HG03139 (cell line): ENCODE data around the gene SDK1.

Experiments
- ATAC-seq: cut with Tn5 transposase; IDR thresholded peaks from one replicate; pipeline ENCODE4 v1.9.1; 2021; ENCODE audit not compliant: unreplicated experiment

SDK1 gene

GRCh38 chr7:4139656-4140625 is 838.9 kb downstream of the SDK1 start:
- ATAC-seq: no peak

DNA sequence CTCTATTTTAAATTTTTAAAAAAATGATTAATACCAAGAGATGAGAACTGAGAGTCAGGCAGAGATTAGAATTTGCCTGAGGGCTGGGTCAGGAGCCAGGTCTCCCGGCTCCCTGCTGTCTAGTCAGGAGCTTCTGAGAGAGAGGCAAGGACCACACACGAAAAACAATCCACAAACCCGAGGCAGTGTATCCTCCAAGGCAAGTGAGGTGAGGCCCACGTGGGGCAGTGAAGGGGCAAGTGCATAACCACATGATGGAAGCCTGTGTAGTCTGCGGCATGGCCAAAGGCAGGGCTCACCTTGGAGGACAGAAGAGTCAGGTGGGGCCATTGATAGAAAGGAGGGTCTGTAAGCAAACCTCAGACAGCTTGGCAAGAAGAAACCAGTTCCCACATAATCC is 839.9 kb downstream of the SDK1 start:
- ATAC-seq: no peak

DNA sequence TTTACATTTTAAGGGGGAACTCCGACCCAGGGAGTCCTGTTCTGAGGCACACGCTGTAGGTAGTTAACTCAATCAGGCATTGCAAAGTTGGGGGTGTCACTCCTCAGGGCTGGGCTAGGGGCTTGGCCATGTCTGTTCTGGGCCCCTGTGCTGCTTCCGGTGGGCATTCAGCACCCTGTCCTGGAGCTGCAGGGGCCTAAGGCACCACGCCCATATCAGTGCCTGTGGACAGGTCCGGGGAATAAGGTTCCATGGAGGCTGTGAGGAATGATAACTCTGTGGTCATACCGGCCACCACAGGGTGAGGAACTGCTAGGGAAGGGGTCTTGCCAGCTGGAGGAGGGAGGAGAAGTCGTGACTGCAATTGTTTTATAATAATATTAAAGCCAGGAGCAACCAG is 842.0 kb downstream of the SDK1 start:
- ATAC-seq: no peak

- no peak for ATAC-seq
These were observed 842.6 kb downstream of the SDK1 start for GRCh38 chr7:4143511-4144171.

- ATAC-seq: no peak
These were observed 843.2 kb downstream of the SDK1 start for GRCh38 chr7:4144172-4144701.

DNA sequence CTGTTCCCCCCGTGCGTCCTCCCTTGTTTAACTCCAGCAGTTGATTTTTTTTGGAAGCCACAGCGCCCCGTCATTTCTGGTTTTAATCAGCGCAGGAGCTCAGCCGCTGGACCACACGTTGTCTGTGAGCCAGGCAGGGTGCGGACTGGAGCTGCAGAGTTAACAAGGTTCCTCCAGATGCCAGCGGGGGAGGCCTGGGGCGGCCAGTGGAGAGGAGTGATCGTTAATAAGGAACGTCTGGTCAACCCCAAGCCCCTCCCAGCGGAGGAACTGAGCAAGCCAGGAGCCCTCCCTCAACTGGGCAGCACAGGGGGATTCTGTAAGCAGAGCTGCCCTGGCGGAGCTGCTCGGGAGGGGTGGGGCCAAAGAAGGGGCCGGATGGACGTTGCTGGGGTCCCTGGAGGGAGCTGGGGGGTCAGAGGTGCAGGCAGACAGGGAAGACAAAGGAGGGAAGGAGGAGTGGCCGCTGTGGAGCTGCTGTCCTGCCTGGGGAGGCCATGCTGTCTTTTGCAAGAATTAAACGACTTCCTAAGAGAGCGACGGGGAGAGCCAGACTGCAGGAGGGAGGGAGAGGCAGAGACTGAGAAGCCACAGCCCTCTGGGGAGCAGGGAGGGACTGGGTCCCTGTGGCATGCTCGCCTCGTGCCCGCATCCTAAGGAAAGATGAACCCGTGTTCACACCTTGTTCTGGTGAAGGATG is 843.9 kb downstream of the SDK1 start:
- no peak for ATAC-seq

DNA sequence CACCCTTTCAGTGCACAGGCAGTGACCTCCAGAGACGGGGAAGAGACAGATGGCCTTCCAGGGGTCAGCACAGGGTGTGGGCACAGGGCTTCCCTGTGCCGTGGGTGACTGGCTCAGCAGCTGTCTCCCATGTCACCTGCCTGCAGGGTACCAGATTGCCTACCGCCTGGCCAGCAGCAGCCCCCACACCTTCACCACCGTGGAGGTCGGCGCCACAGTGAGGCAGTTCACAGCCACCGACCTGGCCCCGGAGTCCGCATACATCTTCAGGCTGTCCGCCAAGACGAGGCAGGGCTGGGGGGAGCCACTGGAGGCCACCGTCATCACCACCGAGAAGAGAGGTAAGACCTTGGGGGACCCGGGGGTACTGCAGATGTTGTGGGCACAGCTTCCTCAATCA is 844.5 kb downstream of the SDK1 start:
- no peak for ATAC-seq

DNA sequence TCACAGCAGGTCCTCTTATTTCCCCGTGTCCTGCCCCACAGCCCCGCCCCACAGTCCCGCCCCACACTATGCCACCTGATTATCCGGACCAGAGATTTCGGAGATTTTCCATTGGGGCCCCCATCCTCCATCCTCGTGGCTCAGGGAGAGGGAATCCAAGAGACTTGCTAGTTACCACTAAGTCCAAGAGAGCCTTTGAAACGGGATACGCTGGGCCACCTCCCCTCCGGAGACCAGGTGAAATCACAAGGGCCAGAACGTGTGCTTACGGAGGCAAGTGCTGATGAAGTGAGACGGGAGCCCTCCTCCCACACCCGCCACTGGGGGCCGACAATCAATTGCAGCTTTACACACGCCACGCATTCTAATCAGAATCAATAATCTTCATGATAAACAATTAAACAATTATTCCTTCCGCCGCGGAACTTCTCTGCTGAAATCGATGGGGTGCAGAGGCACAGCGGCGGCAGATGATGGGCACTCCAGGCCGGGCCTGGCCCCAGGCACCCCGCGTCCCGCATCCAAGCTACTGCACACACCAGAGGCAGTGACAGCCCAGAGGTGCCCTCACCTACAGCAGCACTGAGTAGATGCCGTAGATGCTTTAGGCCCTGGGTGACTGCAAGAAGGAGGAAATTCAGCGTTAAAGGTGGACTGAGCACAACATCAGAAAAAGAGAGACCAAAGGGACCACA is 847.0 kb downstream of the SDK1 start:
- no peak for ATAC-seq

DNA sequence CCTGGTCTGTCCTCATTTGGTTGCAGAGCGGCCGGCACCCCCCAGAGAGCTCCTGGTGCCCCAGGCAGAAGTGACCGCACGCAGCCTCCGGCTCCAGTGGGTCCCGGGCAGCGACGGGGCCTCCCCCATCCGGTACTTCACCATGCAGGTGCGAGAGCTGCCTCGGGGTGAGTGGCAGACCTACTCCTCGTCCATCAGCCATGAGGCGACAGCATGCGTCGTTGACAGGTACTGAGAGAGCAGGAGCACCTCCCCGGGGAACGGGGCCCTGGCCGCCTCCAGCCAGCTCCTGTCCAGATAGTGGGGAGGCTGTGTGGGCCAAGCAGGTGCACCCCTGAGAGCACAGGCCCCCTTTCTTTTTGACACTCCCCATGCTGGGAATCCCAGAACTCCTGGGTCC is 848.2 kb downstream of the SDK1 start:
- no peak for ATAC-seq

DNA sequence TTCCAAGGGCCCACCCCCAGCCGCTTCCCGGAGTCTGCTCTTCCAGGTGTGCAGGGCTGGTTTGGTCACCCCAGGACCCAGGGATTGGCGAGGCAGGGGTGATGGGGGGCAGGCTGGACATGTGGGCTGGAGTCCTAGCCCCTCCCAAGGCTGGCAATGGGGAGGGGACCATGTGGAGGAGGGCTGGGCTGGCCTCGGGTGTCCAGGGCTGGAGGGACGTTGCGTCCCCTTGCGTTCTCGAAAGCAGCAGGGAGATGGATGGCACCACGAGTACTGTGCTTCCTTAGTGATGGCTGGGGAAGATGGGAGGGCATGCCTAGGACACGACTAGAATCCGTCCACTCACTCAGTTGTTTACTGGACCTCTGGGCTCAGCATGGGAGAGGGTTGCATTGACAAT is 848.6 kb downstream of the SDK1 start:
- ATAC-seq: no peak

GRCh38 chr7:4150731-4151130 is 849.7 kb downstream of the SDK1 start:
- no peak for ATAC-seq

- ATAC-seq: no peak
These were observed 850.5 kb downstream of the SDK1 start for GRCh38 chr7:4151524-4151923.

DNA sequence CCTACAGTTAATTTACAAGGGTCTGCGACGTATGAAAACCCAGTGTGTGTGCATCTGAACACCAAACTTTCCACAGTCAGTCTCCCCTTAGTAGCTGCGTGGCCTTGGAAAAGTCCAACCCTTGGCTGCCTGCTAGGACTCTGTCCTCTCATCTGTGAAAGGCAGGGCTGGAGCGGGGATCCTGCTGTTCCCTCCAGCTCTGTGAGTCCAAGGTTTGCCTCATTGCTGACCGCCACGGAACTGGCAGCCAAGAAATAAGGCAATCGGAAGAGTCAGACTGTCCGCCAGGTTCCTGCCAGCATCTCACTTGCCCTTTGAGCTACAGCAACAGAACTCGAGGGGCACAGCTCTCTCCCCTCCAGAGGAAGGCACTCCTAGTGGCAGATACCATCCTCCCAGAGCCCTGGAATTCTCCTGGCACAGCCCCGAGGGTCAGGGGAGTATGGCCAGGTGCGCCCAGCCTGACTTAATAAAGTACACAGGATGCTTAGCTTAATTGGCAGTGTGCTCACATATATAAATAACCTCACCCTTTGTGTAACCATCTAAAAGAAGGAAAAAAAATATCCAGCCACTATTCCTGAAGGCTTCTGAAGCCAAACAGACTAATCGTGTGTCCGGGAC is 851.0 kb downstream of the SDK1 start:
- no peak for ATAC-seq

DNA sequence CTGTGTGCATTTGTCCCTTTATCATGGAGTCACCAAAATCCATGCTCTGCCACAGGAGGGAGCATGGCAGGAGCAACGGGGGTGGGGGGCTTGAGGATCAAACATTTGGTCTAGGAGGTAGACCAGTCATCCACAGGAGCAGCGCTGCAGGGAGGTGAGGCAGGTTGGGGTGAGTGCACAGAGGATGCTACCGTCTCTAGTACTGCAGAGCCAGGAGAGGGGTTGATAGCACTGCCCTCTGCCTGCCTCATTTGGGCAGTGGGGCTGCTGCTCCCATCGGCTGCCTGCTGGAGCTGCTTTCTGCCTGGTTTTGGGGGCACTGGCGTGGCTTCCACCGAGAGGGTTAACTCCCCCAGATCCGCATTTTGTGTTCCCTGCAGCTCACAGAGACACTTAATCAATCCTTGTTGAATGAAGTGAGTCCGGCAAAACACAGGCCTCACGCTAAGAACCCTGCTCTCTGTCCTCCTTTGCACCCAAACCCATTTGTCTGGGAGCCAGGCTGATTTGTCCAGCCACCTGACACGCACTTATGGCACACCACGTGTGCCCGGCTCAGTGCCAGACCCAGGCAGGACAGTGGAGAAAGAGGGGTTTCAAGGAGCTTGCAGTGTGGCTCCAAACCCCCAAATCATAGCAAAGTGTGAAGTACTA is 854.0 kb downstream of the SDK1 start:
- ATAC-seq: no peak

DNA sequence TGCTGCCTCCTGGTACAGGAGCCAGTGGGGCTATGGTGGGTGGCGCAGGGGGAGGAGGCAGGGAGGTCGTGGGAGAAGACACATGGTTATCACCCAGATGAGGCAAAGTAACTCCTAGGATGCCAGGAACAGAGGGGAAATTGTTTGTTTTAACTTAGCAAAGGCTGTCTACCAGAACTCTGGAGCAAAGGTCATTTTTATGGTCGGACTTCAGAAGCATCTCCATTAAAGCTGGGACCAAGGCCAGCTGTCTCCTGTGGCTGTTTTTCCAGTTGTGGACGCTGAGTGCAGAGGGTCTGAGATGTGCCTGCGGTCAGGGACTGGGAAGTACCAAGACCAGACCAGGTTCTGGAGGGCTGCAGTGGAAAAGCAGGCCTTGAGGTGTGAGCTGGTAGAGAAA is 855.1 kb downstream of the SDK1 start:
- ATAC-seq: no peak

DNA sequence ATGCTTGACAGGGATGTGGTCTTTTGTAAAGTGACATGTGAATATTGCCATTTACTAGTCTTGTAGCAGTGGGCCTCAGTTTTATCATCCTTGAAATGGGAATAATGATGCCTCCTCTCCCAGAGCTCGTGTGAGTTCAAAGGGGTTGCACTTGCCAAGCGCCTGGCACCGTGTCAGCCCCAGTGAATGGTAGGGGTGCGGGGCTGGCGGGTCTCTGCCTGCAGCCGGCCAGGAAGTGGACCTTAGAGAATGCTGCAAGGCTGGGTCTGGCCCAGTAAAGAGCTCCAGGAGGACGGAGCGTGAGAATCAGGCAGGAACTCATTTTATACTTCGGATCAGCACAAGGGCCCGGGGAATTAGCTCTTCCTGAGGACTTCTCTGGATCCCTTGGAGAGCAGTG is 856.6 kb downstream of the SDK1 start:
- no peak for ATAC-seq

DNA sequence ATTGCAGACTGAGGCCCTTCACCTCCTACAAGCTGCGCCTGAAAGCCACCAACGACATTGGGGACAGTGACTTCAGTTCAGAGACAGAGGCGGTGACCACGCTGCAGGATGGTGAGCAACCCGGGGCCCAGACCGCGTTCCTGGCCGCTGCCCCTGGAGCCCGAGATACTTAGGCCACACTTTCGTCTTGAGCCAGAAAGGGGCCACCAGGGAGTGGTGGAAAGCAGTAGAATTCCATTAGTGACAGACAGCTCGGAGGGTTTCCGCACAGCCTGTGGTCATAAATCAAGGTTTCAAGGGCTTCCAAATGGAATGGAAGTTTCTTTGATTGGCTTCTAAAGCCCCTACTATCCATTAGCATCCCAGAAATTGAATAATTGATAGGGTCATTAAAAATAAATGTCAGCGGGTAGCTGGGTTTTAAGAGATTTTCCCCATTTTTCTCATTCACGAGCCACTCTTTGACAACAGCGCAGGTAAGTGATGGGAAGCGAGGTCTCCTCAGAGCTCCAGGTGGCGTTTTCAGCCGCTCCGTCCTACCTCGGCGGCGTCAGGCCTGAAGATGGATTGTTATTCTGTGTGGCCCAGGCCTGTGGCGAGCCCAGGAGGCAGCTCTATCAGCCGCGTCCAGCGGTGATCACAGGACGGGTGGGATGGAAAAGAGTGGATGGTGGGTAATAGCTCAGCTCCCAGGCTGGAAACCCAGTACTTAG is 857.5 kb downstream of the SDK1 start:
- ATAC-seq: no peak

DNA sequence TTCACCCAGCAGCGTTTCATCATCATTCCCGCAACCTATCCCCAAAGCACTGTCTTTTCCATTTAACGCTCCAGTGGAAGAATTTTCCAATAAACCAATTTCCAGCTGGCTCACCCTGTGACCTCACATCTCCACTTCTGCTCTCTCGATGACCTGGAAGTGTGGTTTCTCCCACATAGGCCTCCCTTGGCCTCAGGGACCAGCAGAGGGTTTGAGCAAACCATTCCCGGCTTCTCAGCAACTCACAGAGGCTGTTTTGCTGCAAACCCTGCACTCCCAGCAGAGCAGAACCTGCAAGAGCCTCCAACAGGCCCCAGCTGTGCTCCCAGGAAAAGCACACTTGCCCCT is 858.1 kb downstream of the SDK1 start:
- ATAC-seq: no peak

GRCh38 chr7:4159761-4160554 is 858.9 kb downstream of the SDK1 start:
- no peak for ATAC-seq
